ENCODE measurements around the gene MDP1. TPM values are rescaled to one million over a fixed set of nuclear protein-coding genes. Genes with fewer than 3 reads are reported as not detected.
"Not testable (repeated sequence)": the region's sequence is repeated elsewhere in the genome, so short reads cannot be mapped to it uniquely, and the experiment has no call there.

MDP1 gene
- total RNA-seq, 4 donors from 2014 or later, result 9.7 to 12.2 (median 10.7) TPM

DNA sequence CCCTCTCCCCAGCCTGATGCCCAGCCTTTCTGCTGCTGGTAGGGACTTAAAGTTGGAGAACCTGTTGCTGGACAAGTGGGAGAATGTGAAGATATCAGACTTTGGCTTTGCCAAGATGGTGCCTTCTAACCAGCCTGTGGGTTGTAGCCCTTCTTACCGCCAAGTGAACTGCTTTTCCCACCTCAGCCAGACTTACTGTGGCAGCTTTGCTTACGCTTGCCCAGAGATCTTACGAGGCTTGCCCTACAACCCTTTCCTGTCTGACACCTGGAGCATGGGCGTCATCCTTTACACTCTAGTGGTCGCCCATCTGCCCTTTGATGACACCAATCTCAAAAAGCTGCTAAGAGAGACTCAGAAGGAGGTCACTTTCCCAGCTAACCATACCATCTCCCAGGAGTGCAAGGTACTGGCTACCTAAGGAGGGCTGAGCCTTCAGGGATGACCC, 8.7 kb downstream of the MDP1 start:
- intact Hi-C loops (cut with DNase I; ENCODE audit: low total_unique reads), result no loop called here
- H3K4me3 ChIP-seq (ENCODE audit: low read depth, poor library complexity, severe bottlenecking), result no peak overlapping the region
- 95 to 98% methylated on average over 5 of the region's 5 CpGs for WGBS, 2 donors
- no peak for TF ChIP-seq POLR2A (IDR thresholded peaks at IDR 0.05)
- TF ChIP-seq, protein P1, sequence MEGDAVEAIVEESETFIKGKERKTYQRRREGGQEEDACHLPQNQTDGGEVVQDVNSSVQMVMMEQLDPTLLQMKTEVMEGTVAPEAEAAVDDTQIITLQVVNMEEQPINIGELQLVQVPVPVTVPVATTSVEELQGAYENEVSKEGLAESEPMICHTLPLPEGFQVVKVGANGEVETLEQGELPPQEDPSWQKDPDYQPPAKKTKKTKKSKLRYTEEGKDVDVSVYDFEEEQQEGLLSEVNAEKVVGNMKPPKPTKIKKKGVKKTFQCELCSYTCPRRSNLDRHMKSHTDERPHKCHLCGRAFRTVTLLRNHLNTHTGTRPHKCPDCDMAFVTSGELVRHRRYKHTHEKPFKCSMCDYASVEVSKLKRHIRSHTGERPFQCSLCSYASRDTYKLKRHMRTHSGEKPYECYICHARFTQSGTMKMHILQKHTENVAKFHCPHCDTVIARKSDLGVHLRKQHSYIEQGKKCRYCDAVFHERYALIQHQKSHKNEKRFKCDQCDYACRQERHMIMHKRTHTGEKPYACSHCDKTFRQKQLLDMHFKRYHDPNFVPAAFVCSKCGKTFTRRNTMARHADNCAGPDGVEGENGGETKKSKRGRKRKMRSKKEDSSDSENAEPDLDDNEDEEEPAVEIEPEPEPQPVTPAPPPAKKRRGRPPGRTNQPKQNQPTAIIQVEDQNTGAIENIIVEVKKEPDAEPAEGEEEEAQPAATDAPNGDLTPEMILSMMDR (IDR thresholded peaks at IDR 0.05), result no peak
- DNase-seq (ENCODE audit: low spot score in 2 of 2), result peak in 1 of 2 donors; percentile 46

DNA sequence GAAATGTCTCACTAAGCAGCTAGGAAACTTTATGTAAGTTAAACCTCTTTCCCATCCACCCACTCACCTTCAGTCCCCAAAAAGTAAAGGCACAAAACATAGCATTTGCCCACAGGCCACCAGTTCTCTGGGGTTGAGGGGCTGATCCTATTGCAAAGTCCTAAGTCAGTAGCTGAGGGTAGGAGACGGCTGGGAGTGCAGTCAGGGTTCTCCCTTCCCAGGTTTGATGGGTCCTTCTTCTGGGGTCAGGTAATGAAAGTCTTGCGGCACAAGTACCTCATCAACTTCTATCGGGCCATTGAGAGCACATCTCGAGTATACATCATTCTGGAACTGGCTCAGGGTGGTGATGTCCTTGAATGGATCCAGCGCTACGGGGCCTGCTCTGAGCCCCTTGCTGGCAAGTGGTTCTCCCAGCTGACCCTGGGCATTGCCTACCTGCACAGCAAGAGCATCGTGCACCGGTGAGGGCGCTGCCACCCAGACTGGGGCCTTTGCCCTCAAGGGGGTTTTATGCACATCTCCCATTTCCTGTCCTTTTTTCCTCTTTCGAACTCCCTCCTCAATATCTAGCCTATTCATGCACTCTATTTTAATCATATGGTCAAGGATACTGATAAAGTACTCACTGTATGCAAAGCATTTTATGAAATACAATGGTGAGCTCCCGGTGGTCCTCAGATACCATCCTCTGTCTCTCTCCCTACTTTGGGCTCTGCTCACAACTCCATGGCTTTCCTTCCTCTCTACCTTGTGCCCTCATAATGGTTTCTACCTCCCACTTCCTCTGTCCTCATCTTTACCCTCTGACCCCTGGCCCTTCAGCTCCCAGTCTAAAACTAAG, 9.4 kb downstream of the MDP1 start:
- intact Hi-C loops (cut with DNase I; ENCODE audit: low total_unique reads), result no loop called here
- 95 to 98% methylated on average over 11 of the region's 11 CpGs for WGBS, 2 donors
- peak in 1 of 2 donors; percentile 78 for DNase-seq (ENCODE audit: low spot score in 2 of 2)
- TF ChIP-seq, protein P1 (IDR thresholded peaks at IDR 0.05), result no peak
- TF ChIP-seq POLR2A (IDR thresholded peaks at IDR 0.05), result no peak
- H3K4me3 ChIP-seq (ENCODE audit: low read depth, poor library complexity, severe bottlenecking), result no peak overlapping the region

DNA sequence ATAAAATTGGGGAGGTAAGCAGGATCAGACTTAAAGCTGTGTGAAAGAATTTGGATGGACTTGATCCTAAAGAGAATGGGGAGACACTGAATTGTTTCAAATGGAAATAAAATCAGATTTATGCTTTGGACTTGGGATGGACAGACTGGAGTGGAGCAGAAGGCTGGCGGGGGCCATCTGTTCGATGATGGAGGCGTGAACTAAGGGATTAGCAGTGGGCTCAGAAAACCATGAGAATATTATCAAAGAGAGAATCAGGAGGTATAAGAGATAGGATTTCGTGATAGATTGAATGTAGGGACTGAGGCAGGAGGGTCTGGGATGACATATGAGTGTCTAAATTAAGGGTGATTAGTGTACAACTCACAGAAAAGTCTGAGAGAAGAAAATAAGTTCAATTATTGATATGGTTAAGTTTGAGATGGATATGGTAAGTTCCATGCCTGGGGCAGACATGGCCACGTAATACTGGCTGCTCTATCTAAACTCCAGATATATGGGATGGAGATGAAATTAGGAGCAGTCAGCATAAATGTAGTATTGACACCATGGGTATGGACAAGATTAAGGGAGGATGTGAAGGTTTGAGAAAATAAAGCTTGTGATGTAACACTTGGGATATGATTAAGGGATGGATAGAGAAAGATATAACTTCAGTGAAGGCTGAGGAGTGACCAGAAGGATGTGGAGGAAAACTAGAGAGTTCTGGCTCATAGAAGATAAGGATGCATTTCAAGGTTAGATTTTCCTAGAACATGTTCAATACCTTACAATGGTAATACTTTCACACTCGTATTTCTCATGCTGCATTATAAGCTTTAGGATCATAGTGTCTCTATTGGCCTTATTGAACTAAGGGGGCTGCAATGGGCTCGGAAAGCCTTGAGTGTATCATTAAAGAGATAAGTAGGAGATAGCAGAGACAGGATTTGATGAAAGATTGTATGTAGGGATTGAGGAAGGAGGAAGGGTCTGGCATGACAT, 11.4 kb downstream of the MDP1 start:
- 91% methylated on average over 7 of the region's 7 CpGs for WGBS, 2 donors
- TF ChIP-seq, protein P1 (IDR thresholded peaks at IDR 0.05), result no peak
- no peak for TF ChIP-seq POLR2A (IDR thresholded peaks at IDR 0.05)
- intact Hi-C loops (cut with DNase I; ENCODE audit: low total_unique reads), result no loop called here
- DNase-seq (ENCODE audit: low spot score in 2 of 2), result peak in 1 of 2 donors; percentile 20
- H3K4me3 ChIP-seq (ENCODE audit: low read depth, poor library complexity, severe bottlenecking), result no peak overlapping the region

DNA sequence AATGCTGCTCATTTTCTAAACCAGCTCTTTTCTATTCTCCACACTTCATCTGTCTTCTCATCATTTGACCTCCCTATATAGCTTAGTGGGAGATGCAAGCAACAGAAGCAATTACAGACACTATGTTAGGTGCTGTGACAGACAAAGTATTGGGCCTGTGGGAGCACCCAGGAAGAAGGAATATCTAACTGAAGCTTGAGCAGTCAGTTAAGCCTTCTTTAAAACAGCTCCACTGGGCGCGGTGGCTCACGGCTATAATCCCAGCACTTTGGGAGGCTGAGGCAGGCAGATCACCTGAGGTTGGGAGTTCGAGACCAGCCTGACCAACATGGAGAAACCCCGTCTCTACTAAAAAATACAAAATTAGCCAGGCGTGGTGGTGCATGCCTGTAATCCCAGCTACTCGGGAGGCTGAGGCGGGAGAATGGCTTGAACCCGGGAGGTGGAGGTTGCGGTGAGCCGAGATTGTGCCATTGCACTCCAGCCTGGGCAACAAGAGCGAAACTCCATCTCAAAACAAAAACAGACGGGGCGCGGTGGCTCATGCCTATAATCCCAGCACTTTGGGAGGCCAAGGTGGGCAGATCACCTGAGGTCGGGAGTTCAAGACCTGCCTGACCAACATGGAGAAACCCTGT, 12.5 kb downstream of the MDP1 start:
- H3K4me3 ChIP-seq (ENCODE audit: low read depth, poor library complexity, severe bottlenecking); intact Hi-C loops (cut with DNase I; ENCODE audit: low total_unique reads): not testable (repeated sequence)
- peak in 1 of 2 donors; percentile 64 for DNase-seq (ENCODE audit: low spot score in 2 of 2)
- WGBS, 2 donors, result 94 to 96% methylated on average over 16 of the region's 16 CpGs

DNA sequence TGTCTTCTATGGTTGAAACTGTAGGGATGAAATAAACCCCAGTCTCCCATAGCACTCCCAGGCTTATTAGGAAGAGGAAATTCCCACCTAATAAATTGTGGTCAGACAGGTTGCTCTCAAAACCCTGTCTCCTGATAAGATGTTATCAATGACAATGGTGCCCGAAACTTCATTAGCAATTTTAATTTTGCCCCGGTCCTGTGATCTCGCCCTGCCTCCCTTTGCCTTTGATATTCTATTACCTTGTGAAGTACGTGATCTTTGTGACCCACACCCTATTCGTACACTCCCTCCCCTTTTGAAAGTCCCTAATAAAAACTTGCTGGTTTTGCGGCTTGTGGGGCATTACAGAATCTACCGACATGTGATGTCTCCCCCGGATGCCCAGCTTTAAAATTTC, 13.3 kb downstream of the MDP1 start:
- H3K4me3 ChIP-seq (ENCODE audit: low read depth, poor library complexity, severe bottlenecking); intact Hi-C loops (cut with DNase I; ENCODE audit: low total_unique reads): not testable (repeated sequence)
- WGBS, 2 donors, result 77 to 83% methylated on average over 8 of the region's 8 CpGs
- DNase-seq (ENCODE audit: low spot score in 2 of 2), result peak in 1 of 2 donors; percentile 32

DNA sequence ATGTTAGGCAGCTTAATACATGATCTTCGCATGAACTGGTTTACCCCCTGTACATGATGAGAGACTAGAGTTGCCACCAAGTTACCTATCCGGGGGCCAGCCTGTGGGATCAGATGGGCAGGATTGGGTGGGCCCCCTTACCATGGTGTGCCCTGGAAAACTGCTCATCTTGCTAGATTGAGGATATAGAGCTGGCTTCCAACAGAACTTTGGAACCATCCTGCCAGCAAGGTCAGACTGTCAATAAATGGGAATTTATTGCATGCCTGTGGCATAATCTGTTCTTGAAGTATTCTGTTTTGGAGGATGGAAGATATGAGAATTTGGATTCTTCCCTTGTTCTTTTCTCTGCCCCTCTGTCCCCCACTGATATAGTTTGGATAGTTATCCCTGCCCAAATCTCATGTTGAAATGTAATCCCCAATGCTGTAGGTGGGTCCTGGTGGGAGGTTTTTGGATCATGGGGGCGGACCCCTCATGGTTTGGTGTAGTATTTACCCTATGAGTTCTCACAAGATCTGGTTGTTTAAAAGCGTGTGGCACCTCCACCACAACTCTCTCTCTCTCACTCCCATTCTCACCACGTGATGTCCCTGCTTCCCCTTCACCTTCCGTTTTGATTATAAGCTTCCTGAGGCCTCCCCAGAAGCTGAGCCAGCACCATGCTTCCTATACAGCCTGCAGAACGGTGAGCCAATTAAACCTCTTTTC, 16.9 kb downstream of the MDP1 start:
- no peak overlapping the region for H3K4me3 ChIP-seq (ENCODE audit: low read depth, poor library complexity, severe bottlenecking)
- no peak for TF ChIP-seq POLR2A (IDR thresholded peaks at IDR 0.05)
- TF ChIP-seq, protein P1 (IDR thresholded peaks at IDR 0.05), result no peak
- no peak for DNase-seq (ENCODE audit: low spot score in 2 of 2)
- intact Hi-C loops (cut with DNase I; ENCODE audit: low total_unique reads), result no loop called here
- 88 to 94% methylated on average over 7 of the region's 7 CpGs for WGBS, 2 donors
